Inflammatory macrophage treated with lipopolysaccharide for 1 hour (primary cell): ENCODE results near the gene HSPD1.

Source experiments
- DNase-seq, 2 donors: peaks; one replicate each; pipeline ENCODE4 v3.0.0-alpha.2; 2020 to 2022

Gene HSPD1

DNA sequence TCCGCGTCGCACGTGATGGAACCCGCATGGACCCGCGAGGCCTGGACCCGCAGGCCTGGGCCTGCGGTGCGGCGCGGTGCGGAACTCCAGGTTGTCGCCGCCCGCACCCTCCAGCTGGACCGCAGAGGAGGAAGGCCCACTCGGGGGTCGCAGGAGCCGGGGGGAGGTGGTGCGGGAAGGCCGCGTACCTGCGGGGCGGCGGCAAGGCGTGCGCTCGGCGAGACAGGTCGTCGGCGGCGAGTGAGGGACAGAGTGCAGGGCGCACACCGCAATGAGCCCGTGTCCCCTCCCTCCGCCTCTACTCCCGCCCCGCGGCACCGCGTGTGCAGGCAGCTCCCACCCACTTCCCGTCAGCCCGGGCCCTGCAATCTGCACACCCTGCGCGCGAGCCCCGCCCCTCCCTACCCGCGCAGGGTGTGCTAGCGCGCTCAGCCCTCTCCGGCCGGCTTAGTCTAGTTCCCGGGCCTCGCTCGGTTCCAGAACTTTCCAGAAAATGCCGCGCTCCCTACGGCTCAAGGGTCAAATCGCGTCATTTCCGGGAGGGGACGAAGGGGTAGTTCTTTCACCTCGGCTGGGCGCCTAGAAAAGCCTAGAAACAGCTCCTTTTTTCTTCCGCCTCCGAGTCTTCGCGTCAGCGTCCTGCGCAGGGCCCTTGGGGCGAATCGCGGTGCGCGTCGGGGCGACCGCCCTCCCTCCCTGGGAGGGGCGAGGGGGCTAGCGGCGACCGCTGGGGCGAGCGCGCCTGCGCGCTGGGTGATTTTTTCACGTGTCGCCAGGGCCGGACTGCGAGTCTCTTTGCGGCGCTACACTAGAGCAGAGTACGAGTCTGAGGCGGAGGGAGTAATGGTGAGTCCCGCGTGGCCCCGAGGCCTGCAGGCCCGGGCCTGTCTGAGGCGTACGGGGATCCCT is at the start of gene HSPD1, which contains the start of gene HSPE1:
Gene HSPD1, minus strand, starts transcription at position 247 of the 909 bp plus-strand sequence. CDS start 992 bp downstream, outside the sequence.
Gene HSPE1, plus strand, starts transcription at position 786 of the 909 bp plus-strand sequence. Its CDS starts 58 bp downstream, at position 844.
- peak; percentile 99 to 100 for DNase-seq

DNA sequence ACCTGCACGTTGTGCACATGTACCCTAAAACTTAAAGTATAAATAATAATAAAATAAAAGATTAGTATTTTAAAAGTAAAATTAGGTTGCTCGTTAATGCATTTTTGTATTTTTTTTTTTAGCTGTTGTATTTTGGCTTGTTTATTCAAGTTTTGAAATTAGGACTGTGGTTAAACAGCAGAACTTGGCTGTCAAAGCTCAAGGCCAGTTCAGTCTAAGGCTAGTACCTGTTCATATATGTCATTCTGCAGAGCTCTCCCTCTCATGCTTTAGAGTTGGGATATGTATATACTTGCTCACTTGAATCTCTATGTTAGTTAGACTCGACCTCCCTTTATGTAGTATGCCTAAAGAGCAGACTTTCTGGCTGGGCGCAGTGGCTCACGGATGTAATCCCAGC is 48.9 kb upstream of the HSPD1 start:
- DNase-seq: no peak

DNA sequence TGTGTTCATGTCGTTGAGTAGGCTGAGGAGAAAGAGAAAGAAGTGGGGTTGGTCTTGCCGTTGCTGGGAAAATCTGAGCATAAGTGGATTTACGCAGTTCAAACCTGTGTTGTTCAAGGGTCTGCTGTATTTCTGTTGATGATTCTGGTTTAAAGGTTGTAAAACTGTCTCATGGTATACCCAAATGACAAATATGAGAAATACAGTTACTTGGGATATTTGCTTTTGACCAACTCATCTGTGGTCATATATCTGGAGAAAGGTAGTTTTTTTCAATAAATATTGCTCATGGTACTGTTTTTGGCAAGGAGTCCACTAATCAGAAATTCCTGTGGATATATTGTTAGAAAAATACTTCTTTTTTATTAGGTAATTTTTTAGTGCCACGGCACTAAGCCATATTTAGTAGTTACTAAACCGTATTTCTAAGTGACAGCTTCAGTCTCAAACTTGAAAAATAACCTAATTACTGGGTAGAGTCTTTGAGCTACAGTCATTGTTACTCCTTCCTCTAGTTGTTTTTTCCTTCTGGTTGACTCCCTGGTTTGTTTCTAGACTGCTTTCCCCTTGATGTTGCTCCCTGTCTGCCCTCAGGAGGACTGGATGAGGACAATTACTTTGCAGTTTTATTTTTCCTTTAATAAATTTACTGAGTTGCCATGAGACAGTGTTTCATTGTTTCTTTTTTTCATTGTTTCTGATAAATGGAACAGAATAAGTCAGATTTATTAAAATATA is 47.7 kb upstream of the HSPD1 start:
- no peak for DNase-seq

DNA sequence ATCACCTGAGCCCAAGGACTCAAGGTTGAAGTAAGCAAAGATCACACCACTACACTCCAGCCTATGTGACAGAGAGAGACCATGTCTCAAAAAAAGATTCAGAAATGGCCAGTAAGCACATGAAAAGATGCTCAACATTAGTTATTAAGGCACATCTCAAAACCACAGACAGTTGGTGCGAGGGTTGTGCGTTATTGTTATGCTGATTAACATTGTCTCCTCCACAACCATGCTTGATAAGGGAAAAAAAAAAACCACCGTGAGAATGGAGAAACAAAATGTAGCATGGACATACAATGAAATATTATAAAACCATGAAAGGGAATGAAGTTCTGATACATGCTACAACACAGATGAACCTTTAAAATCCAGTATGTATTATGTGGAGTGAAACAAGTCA is 43.6 kb upstream of the HSPD1 start:
- no peak for DNase-seq

DNA sequence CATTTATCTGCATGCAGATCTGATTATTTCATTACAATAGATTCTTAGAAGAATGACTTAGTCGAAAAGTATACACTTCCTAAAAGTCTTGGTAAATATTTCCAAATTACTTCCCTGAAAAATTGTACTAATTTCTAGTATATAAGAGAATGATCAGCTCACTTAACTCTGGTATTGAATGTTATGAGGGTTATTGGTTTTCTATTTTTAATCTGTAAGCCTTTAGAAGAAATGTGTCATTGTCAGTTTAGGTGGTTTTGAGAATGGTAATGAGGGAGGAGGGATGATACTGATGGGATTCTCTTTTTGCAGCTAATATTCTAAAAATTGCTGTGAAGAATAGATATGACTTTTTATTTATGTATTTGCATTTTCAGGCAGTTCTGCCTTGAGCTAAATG is 40.1 kb upstream of the HSPD1 start:
- no peak for DNase-seq

- no peak for DNase-seq
Measured at GRCh38 chr2:197538412-197538811, 38.8 kb upstream of the HSPD1 start.

- no peak for DNase-seq
Measured at GRCh38 chr2:197517150-197517549, 17.5 kb upstream of the HSPD1 start.

GRCh38 chr2:197516393-197516761 is 16.7 kb upstream of the HSPD1 start:
- peak in 1 of 2 donors; percentile 10 for DNase-seq

DNA sequence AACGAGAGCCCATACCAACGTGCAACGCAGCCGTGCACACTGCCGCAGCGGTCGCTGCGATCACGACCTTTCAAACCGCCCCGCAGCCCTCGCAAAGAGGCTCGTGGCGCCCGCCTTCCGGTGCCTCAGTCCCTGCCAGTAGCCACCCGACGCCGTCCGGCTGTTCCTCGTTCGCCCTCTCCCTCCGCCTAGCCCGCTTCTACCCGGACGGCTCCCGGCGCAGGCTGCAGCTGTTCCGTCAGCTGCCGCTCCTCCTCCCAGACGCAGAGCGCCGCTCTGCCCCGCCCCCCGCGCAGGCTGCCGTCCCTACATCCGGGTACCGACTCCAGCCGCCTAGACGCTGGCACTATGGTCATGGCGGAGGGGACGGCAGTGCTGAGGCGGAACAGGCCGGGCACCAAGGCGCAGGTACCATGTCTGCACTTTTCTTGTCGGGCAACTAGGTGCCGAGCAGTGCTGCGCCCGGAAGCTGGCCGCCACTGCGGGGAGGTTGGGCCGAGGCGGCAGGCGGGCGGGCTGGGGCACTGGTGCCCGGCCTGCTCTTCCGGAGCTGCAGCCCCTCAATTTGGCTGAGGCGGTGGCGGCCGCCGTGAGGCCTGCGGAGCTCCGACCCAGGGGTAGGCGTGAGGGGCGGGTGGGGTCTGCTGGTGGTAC is 16.2 kb upstream of the HSPD1 start, which contains the start of gene MOB4:
Gene MOB4, plus strand, starts transcription at position 328 of the 654 bp plus-strand sequence. Its CDS starts 21 bp downstream, at position 349.
- DNase-seq: peak; percentile 93 to 98

DNA sequence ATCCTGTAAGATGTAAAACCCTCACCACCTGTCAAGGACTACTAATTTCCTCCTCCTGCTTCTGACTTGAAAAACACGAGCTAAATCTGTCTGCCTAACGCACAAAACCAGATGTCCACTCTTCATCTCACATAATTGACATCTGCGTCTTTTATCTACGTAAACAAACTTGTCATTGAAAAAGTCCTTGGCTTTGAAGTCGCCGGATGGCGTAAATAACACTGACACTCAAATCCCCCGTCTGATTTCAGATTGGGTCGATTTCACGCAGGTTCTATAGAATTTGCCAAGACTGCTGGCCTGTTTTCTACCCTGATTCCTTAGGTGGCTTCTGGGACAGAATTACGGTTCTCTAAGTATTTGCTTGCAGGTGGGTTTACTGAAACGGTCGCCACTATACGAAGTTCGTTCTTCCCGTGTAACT is 15.7 kb upstream of the HSPD1 start:
- peak; percentile 11 to 13 for DNase-seq

GRCh38 chr2:197514754-197515153 is 15.1 kb upstream of the HSPD1 start:
- peak in 1 of 2 donors; percentile 15 for DNase-seq

- DNase-seq: no peak
Measured at GRCh38 chr2:197513915-197514314, 14.3 kb upstream of the HSPD1 start.

- DNase-seq: no peak
Measured at GRCh38 chr2:197506658-197507057, 7.0 kb upstream of the HSPD1 start.

GRCh38 chr2:197504512-197504911 is 4.9 kb upstream of the HSPD1 start:
- no peak for DNase-seq

- DNase-seq: no peak
Measured at GRCh38 chr2:197504000-197504399, 4.4 kb upstream of the HSPD1 start.

DNA sequence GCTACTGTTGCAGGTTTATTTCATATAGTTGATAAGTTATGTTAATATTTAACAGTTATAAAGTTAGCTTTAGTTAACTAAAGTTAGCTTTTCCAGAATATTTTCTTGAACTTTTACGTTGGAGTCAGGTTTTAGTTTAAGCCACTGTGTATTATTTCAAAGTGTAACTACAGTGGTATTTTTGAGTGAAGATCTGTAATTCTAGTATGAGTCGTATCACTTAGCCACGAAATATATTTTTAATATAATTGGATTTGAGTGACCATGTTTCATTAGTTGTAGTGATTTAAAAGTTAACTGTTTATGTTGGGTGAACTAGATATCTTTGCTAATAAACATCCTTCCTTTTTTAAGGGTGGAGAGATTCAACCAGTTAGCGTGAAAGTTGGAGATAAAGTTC is 3.0 kb upstream of the HSPD1 start:
- DNase-seq: no peak

GRCh38 chr2:197502201-197502600 is 2.6 kb upstream of the HSPD1 start:
- no peak for DNase-seq

DNA sequence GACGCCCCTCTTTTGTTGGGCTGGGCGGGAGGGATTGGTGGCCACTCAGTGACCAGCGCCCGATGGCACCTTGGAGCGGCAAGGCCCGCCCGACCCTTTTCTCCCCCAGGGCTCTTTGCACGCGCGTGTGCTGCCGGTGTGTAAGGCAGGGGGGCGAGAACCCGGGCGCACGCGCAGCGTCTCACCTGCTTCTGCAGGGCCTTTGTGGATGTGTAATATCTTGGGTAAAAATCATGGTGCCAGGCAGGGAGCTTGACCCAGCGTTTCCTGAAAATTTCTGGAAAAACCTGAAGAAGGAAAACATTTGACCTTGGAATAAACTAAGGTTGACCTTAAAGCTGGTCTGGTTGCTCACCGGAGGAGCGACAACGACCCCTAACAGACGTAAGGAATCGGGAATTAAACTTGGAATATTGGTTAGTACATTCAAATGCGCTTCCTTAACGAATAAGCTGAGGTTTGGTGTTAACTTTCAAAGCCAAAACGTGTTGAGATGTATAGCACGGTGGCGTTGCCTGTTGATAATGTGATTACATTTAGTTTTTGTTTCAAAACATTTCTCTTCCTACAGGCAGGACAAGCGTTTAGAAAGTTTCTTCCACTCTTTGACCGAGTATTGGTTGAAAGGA is 977 bp upstream of the HSPD1 start:
- peak; percentile 5 to 19 for DNase-seq

DNA sequence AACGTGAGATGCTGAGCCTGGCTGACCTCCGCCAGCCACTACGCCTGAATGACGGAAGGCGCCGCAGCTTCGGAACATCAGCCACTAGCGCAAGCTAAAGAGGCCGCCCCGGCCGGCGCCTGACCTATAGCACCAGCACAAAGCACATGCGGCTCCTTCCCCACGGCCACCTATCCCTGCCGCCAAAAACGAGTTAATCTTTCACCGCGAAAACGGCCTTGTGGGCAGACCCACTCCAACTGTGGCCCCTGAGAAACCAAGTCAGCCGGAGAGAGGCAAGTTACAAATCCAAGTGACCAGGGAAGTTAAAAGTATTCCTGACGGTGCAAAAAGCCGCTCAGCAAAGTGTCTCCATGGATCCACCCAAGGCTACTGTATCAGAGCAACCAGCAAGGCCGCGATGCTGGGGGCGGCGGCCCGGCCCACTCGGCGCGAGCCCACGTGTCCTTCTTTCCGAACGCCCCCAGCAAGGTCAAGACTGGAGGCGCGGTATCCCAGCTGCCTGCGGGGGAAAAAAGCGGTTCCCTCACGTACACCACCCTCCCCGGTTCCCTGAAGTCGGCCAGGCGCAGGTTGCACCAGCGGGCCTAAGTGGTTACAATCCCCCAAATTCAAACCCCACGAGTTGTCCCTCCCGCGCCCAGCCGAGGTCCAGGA is 575 bp downstream of the HSPD1 start:
- DNase-seq: peak; percentile 51 to 56

DNA sequence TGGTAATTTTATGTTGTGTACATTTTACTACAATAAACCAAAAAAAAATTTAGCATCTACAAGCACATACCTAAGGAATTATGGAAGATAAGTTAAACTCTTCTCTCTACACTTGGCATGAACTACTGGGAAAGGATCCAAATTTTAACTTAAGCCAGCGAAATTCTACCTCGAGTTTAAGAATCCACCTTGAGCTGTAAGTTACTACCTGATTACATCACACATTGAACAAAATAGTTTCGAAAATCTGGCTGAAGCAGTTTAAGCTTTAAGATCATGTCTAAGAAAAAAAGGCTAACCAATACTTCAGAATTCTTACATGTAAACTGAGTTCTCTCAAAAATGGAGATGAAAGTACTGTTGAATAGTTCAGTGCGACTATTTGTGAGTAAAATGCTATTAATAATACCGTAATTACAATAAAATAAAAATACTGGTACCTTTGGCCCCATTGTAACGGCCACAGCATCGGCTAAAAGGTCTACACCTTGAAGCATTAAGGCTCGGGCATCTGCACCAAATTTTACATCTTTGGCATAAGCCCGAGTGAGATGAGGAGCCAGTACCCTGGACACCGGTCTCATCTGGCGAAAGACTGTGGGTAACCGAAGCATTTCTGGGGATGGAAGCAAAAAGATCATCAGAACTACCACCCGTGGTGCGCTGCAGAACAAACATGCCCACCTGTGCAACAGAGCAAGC is 1.3 kb downstream of the HSPD1 start:
- DNase-seq: no peak

DNA sequence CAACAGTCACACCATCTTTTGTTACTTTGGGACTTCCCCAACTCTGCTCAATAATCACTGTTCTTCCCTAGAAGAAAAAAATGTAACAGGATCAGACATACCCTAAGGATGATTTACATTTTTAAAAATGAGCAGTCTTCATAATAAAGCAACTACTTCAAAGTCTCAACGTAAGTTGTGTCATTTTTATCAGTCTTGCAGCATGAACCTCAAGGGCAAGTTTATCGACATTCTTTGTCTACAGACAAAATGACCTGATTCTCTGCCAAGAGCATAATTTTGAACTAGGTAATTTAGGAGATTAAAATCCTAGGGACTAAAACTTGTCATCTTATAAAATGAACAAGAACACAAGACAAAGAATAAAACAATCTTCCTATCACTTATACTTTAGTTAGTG is 2.3 kb downstream of the HSPD1 start:
- DNase-seq: no peak
